Activated T-cell treated with anti-CD3 and anti-CD28 coated beads, Interleukin-2, amount 50 U/mL, for 24 hours (primary cell): Measurements from ENCODE around the gene WRAP53.

Source experiments
- DNase-seq: peaks from one replicate; pipeline ENCODE4 v3.0.0-alpha.2; 2020
- H3K27ac Mint-ChIP-seq: 2 replicates; pipeline ENCODE4 v1.8.0; 2020; ENCODE audit warnings: mild to moderate bottlenecking, mixed read lengths
- H3K27me3 Mint-ChIP-seq: 2 replicates; pipeline ENCODE4 v1.8.0; 2020; ENCODE audit warnings: mixed read lengths
- H3K36me3 Mint-ChIP-seq: 2 replicates; pipeline ENCODE4 v1.8.0; 2020; ENCODE audit warnings: low read depth, mixed read lengths
- H3K4me1 Mint-ChIP-seq: 2 replicates; pipeline ENCODE4 v1.8.0; 2020; ENCODE audit warnings: low read depth, mixed read lengths
- H3K4me3 Mint-ChIP-seq: 2 replicates; pipeline ENCODE4 v1.8.0; 2020; ENCODE audit warnings: mild to moderate bottlenecking, moderate library complexity, mixed read lengths
- H3K9me3 Mint-ChIP-seq: 2 replicates; pipeline ENCODE4 v1.8.0; 2020; ENCODE audit warnings: mixed read lengths

Gene WRAP53

GRCh38 chr17:7732981-7733539 lies 44.8 kb downstream of the WRAP53 start:
- no peak overlapping the region for H3K27ac Mint-ChIP-seq
- H3K4me3 Mint-ChIP-seq: no peak overlapping the region
- no peak for DNase-seq
- no peaks in the 10 kb centered on the region for H3K36me3 Mint-ChIP-seq
- H3K9me3 Mint-ChIP-seq: no peaks in the 10 kb centered on the region
- no peaks in the 10 kb centered on the region for H3K27me3 Mint-ChIP-seq
- no peaks in the 10 kb centered on the region for H3K4me1 Mint-ChIP-seq

GRCh38 chr17:7737601-7738000 lies 49.3 kb downstream of the WRAP53 start:
- DNase-seq: no peak
- Mint-ChIP-seq H3K4me1 (no peaks in the 10 kb centered on the region), H3K27me3 (peaks cover 5% of the 10 kb centered on the region), H3K27ac (no peak overlapping the region), H3K9me3 (no peaks in the 10 kb centered on the region), H3K4me3 (no peak overlapping the region), H3K36me3 (no peaks in the 10 kb centered on the region)

- no peak overlapping the region for H3K4me3 Mint-ChIP-seq
Observed at GRCh38 chr17:7739746-7740145, 51.5 kb downstream of the WRAP53 start.

GRCh38 chr17:7740481-7741001 lies 52.3 kb downstream of the WRAP53 start:
- DNase-seq: no peak
- Mint-ChIP-seq H3K9me3 (no peaks in the 10 kb centered on the region), H3K4me3 (no peak overlapping the region), H3K36me3 (no peaks in the 10 kb centered on the region), H3K27ac (no peak overlapping the region), H3K4me1 (no peaks in the 10 kb centered on the region), H3K27me3 (peaks cover 5% of the 10 kb centered on the region)

More at GRCh38 chr17:7739746-7740145, 51.5 kb downstream of the WRAP53 start:
- no peak overlapping the region for H3K27ac Mint-ChIP-seq
- no peaks in the 10 kb centered on the region for H3K36me3 Mint-ChIP-seq
- no peaks in the 10 kb centered on the region for H3K9me3 Mint-ChIP-seq
- peaks cover 5% of the 10 kb centered on the region for H3K27me3 Mint-ChIP-seq
- DNase-seq: no peak
- no peaks in the 10 kb centered on the region for H3K4me1 Mint-ChIP-seq

GRCh38 chr17:7742729-7743128 lies 54.5 kb downstream of the WRAP53 start:
- H3K27me3 Mint-ChIP-seq: peaks cover 5% of the 10 kb centered on the region
- no peak overlapping the region for H3K4me3 Mint-ChIP-seq
- no peaks in the 10 kb centered on the region for H3K36me3 Mint-ChIP-seq
- no peak overlapping the region for H3K27ac Mint-ChIP-seq
- no peaks in the 10 kb centered on the region for H3K4me1 Mint-ChIP-seq
- H3K9me3 Mint-ChIP-seq: no peaks in the 10 kb centered on the region
- DNase-seq: no peak

GRCh38 chr17:7744416-7744815 lies 56.1 kb downstream of the WRAP53 start:
- peaks cover 5% of the 10 kb centered on the region for H3K27me3 Mint-ChIP-seq
- H3K27ac Mint-ChIP-seq: no peak overlapping the region
- H3K36me3 Mint-ChIP-seq: no peaks in the 10 kb centered on the region
- H3K9me3 Mint-ChIP-seq: no peaks in the 10 kb centered on the region
- no peak for DNase-seq
- H3K4me3 Mint-ChIP-seq: no peak overlapping the region
- no peaks in the 10 kb centered on the region for H3K4me1 Mint-ChIP-seq

GRCh38 chr17:7745748-7746470 lies 57.6 kb downstream of the WRAP53 start:
- DNase-seq: no peak

DNA sequence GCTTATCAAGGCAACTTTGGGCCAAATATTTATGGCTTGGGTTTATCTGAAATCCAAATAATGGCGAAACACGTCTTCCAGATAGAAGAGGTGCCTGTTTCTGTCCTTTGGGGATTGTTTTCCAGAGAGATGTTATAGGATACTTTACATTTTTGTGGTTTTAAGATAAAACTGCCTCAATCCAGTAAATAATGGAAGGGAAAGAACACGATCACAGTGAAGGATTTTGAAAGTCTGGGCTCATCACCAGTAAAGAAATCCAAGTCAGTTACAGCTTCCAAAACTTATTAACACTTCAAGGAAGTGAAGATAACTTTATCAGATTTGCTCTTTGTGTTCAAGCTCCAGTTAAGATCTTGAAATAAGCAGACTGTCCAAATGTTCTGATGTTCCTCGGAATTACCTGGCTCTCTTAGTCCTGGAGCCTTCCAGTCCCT lies 59.4 kb downstream of the WRAP53 start:
- no peaks in the 10 kb centered on the region for H3K27me3 Mint-ChIP-seq
- no peak for DNase-seq
- H3K27ac Mint-ChIP-seq: no peak overlapping the region
- no peak overlapping the region for H3K4me3 Mint-ChIP-seq
- no peaks in the 10 kb centered on the region for H3K9me3 Mint-ChIP-seq
- H3K36me3 Mint-ChIP-seq: no peaks in the 10 kb centered on the region
- H3K4me1 Mint-ChIP-seq: no peaks in the 10 kb centered on the region

More at GRCh38 chr17:7745748-7746470, 57.6 kb downstream of the WRAP53 start:
- H3K27ac Mint-ChIP-seq: no peak overlapping the region
- no peaks in the 10 kb centered on the region for H3K36me3 Mint-ChIP-seq
- no peak overlapping the region for H3K4me3 Mint-ChIP-seq
- H3K4me1 Mint-ChIP-seq: no peaks in the 10 kb centered on the region
- peaks cover under 1% of the 10 kb centered on the region for H3K27me3 Mint-ChIP-seq
- no peaks in the 10 kb centered on the region for H3K9me3 Mint-ChIP-seq

DNA sequence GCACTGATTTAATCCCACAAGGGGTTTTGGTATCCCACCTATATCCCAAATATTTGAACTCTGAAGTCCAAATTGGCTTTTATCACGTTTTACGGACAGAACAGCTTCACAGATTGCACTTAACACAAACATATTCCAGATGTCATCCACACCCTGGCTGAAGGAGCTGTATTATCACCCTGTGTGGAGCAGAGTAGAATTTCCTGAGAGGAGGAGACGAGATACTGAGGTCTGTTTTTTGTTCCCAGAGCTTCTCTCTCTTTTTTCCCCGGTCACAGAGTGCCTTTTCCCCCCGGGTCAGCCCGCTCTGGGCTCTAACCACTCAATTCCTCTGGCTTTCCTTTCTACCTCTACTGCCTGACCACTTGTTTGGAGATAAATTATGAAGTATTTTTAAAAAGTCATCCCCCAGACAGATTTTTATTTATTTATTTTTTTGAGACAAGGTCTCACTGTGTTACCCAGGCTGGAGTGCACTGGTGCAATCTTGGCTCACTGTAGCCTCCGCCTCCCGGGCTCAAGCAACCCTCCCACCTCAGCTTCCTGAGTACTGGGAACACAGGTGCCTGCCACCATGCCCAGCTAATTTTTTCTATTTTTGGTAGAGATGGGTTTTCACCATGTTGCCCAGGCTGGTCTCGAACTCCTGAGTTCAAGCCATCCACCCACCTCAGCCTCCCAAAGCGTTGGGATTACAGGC lies 59.9 kb downstream of the WRAP53 start:
- Mint-ChIP-seq H3K4me1 (no peaks in the 10 kb centered on the region), H3K27me3 (no peaks in the 10 kb centered on the region), H3K36me3 (no peaks in the 10 kb centered on the region), H3K4me3 (no peak overlapping the region), H3K27ac (no peak overlapping the region), H3K9me3 (no peaks in the 10 kb centered on the region)
- DNase-seq: no peak

DNA sequence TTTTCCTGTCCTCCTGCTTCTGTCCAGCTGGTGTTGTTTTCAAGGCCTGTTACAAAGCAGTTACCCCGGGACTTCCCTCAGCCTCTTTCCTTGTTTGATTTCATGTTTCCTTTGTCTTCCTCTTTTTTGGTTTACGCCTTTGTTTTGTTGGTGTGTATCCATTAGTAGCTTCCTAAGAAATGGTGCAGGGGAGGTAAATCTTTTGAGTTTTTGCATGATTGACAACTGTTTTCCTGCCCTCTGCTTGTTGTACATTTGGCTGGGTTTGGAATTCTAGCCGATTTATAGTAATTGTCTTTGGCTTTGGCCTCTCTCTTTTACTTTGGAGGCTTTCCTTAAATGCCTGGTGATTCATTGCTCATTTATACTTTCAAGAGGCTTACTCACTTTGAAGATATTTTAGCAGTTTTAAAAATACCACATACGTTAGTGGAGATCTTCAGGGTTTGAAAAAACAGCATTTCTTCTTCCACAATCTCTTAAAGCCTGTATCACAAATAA lies 62.1 kb downstream of the WRAP53 start:
- Mint-ChIP-seq H3K4me3 (no peak overlapping the region), H3K27me3 (peaks cover 5% of the 10 kb centered on the region), H3K4me1 (no peaks in the 10 kb centered on the region), H3K9me3 (no peaks in the 10 kb centered on the region), H3K36me3 (no peaks in the 10 kb centered on the region), H3K27ac (no peak overlapping the region)
- no peak for DNase-seq
